B cell (primary cell): ENCODE results near the gene YIPF7. TPM values are rescaled to one million over a fixed set of nuclear protein-coding genes. Genes with fewer than 3 reads are reported as not detected.
A peak's percentile ranks its signal among the peaks of the same experiment; 100 is the strongest.

Source experiments
- ATAC-seq: fragments of 200-7000 bp; cut with Tn5 transposase; one replicate; pipeline ENCODE4 v1.10.0; 2021; ENCODE audit warnings: low read depth, mild to moderate bottlenecking, moderate number of reproducible peaks, moderate library complexity
- CTCF ChIA-PET: fragments of 350-600 bp; sonication (Branson Sonifier 250); formaldehyde crosslinking; loops from one replicate; lab custom pipeline; 2021; ENCODE audit warnings: antibody characterized with exemption, inconsistent platforms; lab: Charles Lee
- POLR2A ChIA-PET: fragments of 350-600 bp; sonication (Branson Sonifier 250); formaldehyde crosslinking; loops from one replicate; lab custom pipeline; 2021; ENCODE audit warnings: antibody characterized with exemption; lab: Charles Lee
- DNase-seq: peaks from one replicate; pipeline ENCODE4 v3.0.0; 2013
- H2AFZ ChIP-seq: 2 replicates; pipeline ENCODE4 v1.6.1; 2012; ENCODE audit warnings: mild to moderate bottlenecking, low read depth, low read length; ENCODE audit not compliant: insufficient read depth, poor library complexity, severe bottlenecking
- H3K27ac ChIP-seq, 2 donors: 1 replicate in 1 of 2; 2 replicates in 1 of 2; pipeline ENCODE4 v1.5.1; 2012 to 2013; ENCODE audit warnings: low read length in 2 of 2, mild to moderate bottlenecking in 2 of 2, moderate library complexity in 1 of 2
- H3K27me3 ChIP-seq, 4 experiments: fragments of 200-600 bp in 1 of 4; sonication (generic) in 1 of 4; replicated peaks in 1 of 4; 1 replicate in 2 of 4; 2 replicates in 2 of 4; pipeline versions ENCODE4 v1.6.1 to v1.7.0; 2013 to 2016; ENCODE audit warnings: low read length in 3 of 4, mild to moderate bottlenecking in 2 of 4, mixed read lengths in 1 of 4, moderate library complexity in 1 of 4; ENCODE audit not compliant: insufficient read depth in 4 of 4, control insufficient read depth in 3 of 4; ENCODE audit errors: control extremely low read depth in 1 of 4
- H3K36me3 ChIP-seq, 2 experiments: replicated peaks in 1 of 2; 1 replicate in 1 of 2; 2 replicates in 1 of 2; pipeline versions ENCODE4 v1.6.1 to v1.7.1; 2013; ENCODE audit warnings: low read length in 1 of 2; ENCODE audit not compliant: insufficient read depth in 2 of 2, control insufficient read depth in 1 of 2; ENCODE audit errors: control extremely low read depth in 1 of 2, extremely low read depth in 1 of 2
- H3K4me1 ChIP-seq, 2 donors: fragments of 200-600 bp in 1 of 2; sonication (generic) in 1 of 2; 1 replicate in 1 of 2; 2 replicates in 1 of 2; pipeline versions ENCODE4 v1.5.1 to v1.6.1; 2013 to 2017; ENCODE audit warnings: low read length in 2 of 2; ENCODE audit not compliant: control insufficient read depth in 2 of 2, insufficient read depth in 2 of 2
- H3K4me2 ChIP-seq: replicated peaks from 2 replicates; pipeline ENCODE3; 2012; ENCODE audit warnings: mild to moderate bottlenecking, low read depth, low read length; ENCODE audit not compliant: poor library complexity, severe bottlenecking
- H3K4me3 ChIP-seq, 5 experiments: fragments of 200-600 bp in 1 of 5; sonication (generic) in 1 of 5; 1 replicate in 3 of 5; 2 replicates in 2 of 5; pipeline versions ENCODE4 v1.5.1 to v1.7.0; 2011 to 2016; ENCODE audit warnings: low read length in 4 of 5, mild to moderate bottlenecking in 4 of 5, low read depth in 2 of 5, control low read depth in 1 of 5, moderate library complexity in 1 of 5; ENCODE audit not compliant: insufficient read depth in 1 of 5; ENCODE audit errors: control extremely low read depth in 1 of 5, extremely low read depth in 1 of 5
- H3K79me2 ChIP-seq: fragments of 200-600 bp; sonication (generic); one replicate; pipeline ENCODE4 v1.6.0; 2016; ENCODE audit warnings: low read length; ENCODE audit not compliant: control insufficient read depth, insufficient read depth
- H3K9ac ChIP-seq: fragments of 200-600 bp; sonication (generic); 2 replicates; pipeline ENCODE4 v1.6.1; 2017; ENCODE audit warnings: mild to moderate bottlenecking, low read length, moderate library complexity
- H3K9me3 ChIP-seq, 3 donors: one replicate each; pipeline versions ENCODE4 v1.6.1 to v1.7.1; 2013; ENCODE audit warnings: low read length in 2 of 3; ENCODE audit not compliant: control insufficient read depth in 2 of 3, insufficient read depth in 1 of 3; ENCODE audit errors: control extremely low read depth in 1 of 3
- H4K20me1 ChIP-seq: 2 replicates; pipeline ENCODE4 v1.6.0; 2012; ENCODE audit warnings: mild to moderate bottlenecking, low read length; ENCODE audit not compliant: insufficient read depth, control insufficient read depth, poor library complexity, severe bottlenecking
- H3K27ac Mint-ChIP-seq: one replicate; pipeline ENCODE4 v1.8.0; 2021; ENCODE audit warnings: mixed read lengths
- H3K27me3 Mint-ChIP-seq: one replicate; pipeline ENCODE4 v1.8.0; 2021; ENCODE audit warnings: mixed read lengths
- H3K4me1 Mint-ChIP-seq: one replicate; pipeline ENCODE4 v1.8.0; 2021; ENCODE audit warnings: mixed read lengths
- H3K4me3 Mint-ChIP-seq: one replicate; pipeline ENCODE4 v1.8.0; 2021; ENCODE audit warnings: mixed read lengths
- H3K9me3 Mint-ChIP-seq: one replicate; pipeline ENCODE4 v1.8.0; 2022; ENCODE audit warnings: mixed read lengths; ENCODE audit not compliant: insufficient read depth
- CTCF ChIP-seq: fragments of 200-600 bp; IDR thresholded peaks from one replicate; pipeline ENCODE4 v1.8.0; 2022; ENCODE audit warnings: antibody characterized with exemption, mild to moderate bottlenecking
- EZH2 ChIP-seq: IDR thresholded peaks from 2 replicates; pipeline ENCODE4 v1.6.1; 2012; ENCODE audit warnings: borderline replicate concordance, low read depth, mild to moderate bottlenecking, moderate library complexity, low read length; ENCODE audit not compliant: insufficient read depth, poor library complexity, severe bottlenecking
- WGBS: methylation state at CpG from one replicate; pipeline ENCODE4 v1.1.5; 2013; ENCODE audit warnings: missing lambda C conversion rate; ENCODE audit not compliant: insufficient coverage; 5-methylcytosine and 5-hydroxymethylcytosine counted together
- intact Hi-C: fragments of 100-400 bp; cut with micrococcal nuclease; formaldehyde crosslinking; loops from one replicate; pipeline ENCODE4 v1.10.0; 2022
- polyA plus RNA-seq: library from polyadenylated mRNA; depleted of rRNA; stranded (reverse); fragments of >200 nt; gene quantifications from 2 replicates; pipeline ENCODE4 v1.2.3, GENCODE V29; 2012
- total RNA-seq, 2 donors: library from RNA; stranded (reverse); fragments of 120-200 nt in 1 of 2; gene quantifications; 1 replicate in 1 of 2; 2 replicates in 1 of 2; pipeline versions ENCODE4 v1.2.3 to v1.2.4, GENCODE V29; 2013 to 2022

Gene YIPF7
- total and polyA plus RNA-seq, 2 donors (not counting 1 experiment from before 2014, with no cell fraction given): not detected

GRCh38 chr4:44629280-44629866 lies 22.1 kb downstream of the YIPF7 start:
- WGBS: no CpG with 5 or more reads among the region's 2 CpGs
- Histone ChIP-seq H3K4me2 (no peak overlapping the region), H4K20me1 (no peaks in the 10 kb centered on the region), H3K79me2 (no peaks in the 10 kb centered on the region), H3K27me3 (peaks cover 0 to 3% (median 0%) of the 10 kb centered on the region in 4 experiments), H3K4me3 (no peak overlapping the region), H3K4me1 (no peaks in the 10 kb centered on the region), H3K9ac (no peak overlapping the region), H2AFZ (peak overlapping the region; percentile 55), H3K36me3 (no peaks in the 10 kb centered on the region), H3K9me3 (no peaks in the 10 kb centered on the region), H3K27ac (no peak overlapping the region)
- Mint-ChIP-seq H3K27me3 (peaks cover 13% of the 10 kb centered on the region), H3K4me3 (no peak overlapping the region), H3K27ac (no peak overlapping the region), H3K4me1 (peaks cover 1% of the 10 kb centered on the region), H3K9me3 (no peaks in the 10 kb centered on the region)
- ChIA-PET POLR2A (no interaction called here), CTCF (interaction anchor here (1.0 to 2.6 kb wide), 5 partner anchors 9 to 1634 kb away, joined by 3 to 23 read pairs (median 5); no protein-coding TSS in a partner anchor)
- DNase-seq (peak; percentile 60), ATAC-seq (peak; percentile 83)
- intact Hi-C loops: no loop called here
- no peak for TF ChIP-seq EZH2
- peak; percentile 79 for TF ChIP-seq CTCF

GRCh38 chr4:44623676-44624075 lies 27.7 kb downstream of the YIPF7 start:
- no peaks in the 10 kb centered on the region for H3K36me3 ChIP-seq
- H3K9ac ChIP-seq: no peak overlapping the region
- WGBS: no CpG with 5 or more reads among the region's 1 CpG
- POLR2A ChIA-PET: no interaction called here
- no peaks in the 10 kb centered on the region for H3K9me3 ChIP-seq
- ATAC-seq: no peak
- no peaks in the 10 kb centered on the region for H3K79me2 ChIP-seq
- no peaks in the 10 kb centered on the region for H4K20me1 ChIP-seq
- CTCF ChIA-PET: interaction anchor here (1.2 kb wide), 1 partner anchor 1492 kb away, joined by 3 read pairs; no protein-coding TSS in a partner anchor
- Mint-ChIP-seq H3K27ac (no peak overlapping the region), H3K4me1 (no peaks in the 10 kb centered on the region), H3K27me3 (peaks cover 11% of the 10 kb centered on the region), H3K4me3 (no peak overlapping the region), H3K9me3 (no peaks in the 10 kb centered on the region)
- H3K4me2 ChIP-seq: no peak overlapping the region
- H3K4me3 ChIP-seq: no peak overlapping the region
- intact Hi-C loops: no loop called here
- no peak overlapping the region for H2AFZ ChIP-seq
- H3K27me3 ChIP-seq: no peaks in the 10 kb centered on the region
- H3K4me1 ChIP-seq: no peaks in the 10 kb centered on the region
- TF ChIP-seq CTCF (no peak), EZH2 (no peak)
- DNase-seq: no peak
- H3K27ac ChIP-seq: no peak overlapping the region
